Esophagus squamous epithelium (tissue), 5 donors: ENCODE measurements around the gene ITFG1. TPM values are rescaled to one million over a fixed set of nuclear protein-coding genes. Genes with fewer than 3 reads are reported as not detected.
"Not testable (repeated sequence)": the region's sequence is repeated elsewhere in the genome, so short reads cannot be mapped to it uniquely, and the experiment has no call there.

Experiments
- DNase-seq: peaks from one replicate; lab custom pipeline; 2025; lab: John Stamatoyannopoulos, UW
- H3K27ac ChIP-seq, 4 donors: fragments of 200-600 bp; sonication (generic); one replicate each; pipeline ENCODE4 v1.5.1; 2016 to 2019; ENCODE audit warnings: mild to moderate bottlenecking in 1 of 4
- H3K27me3 ChIP-seq, 4 donors: fragments of 200-600 bp; sonication (generic); 1 replicate in 3 of 4; 2 replicates in 1 of 4; pipeline versions ENCODE4 v1.5.1 to v1.6.0; 2017 to 2021; ENCODE audit warnings: antibody characterized with exemption in 1 of 4
- H3K36me3 ChIP-seq, 3 donors: fragments of 200-600 bp; sonication (generic); one replicate each; pipeline ENCODE4 v1.5.1; 2016 to 2019
- H3K4me1 ChIP-seq, 3 donors: fragments of 200-600 bp; sonication (generic); one replicate each; pipeline ENCODE4 v1.5.1; 2017 to 2019
- H3K4me3 ChIP-seq, 4 donors: fragments of 200-600 bp; sonication (generic); 1 replicate in 3 of 4; 2 replicates in 1 of 4; pipeline ENCODE4 v1.5.1; 2016 to 2019; ENCODE audit warnings: mild to moderate bottlenecking in 2 of 4, moderate library complexity in 1 of 4
- H3K9me3 ChIP-seq, 3 donors: fragments of 200-600 bp; sonication (generic); one replicate each; pipeline ENCODE4 v1.5.1; 2016 to 2019
- POLR2A ChIP-seq, 4 donors: fragments of 450-650 bp; IDR thresholded peaks; one replicate each; pipeline ENCODE4 v1.6.1; 2017; ENCODE audit warnings: antibody characterized with exemption in 4 of 4, mild to moderate bottlenecking in 4 of 4, moderate library complexity in 3 of 4
- WGBS, 2 donors: methylation state at CpG; one replicate each; pipeline ENCODE4 v1.1.5; 2018; 5-methylcytosine and 5-hydroxymethylcytosine counted together
- intact Hi-C: fragments of 100-400 bp; cut with DNase I; formaldehyde crosslinking; loops from one replicate; pipeline ENCODE4 v1.15.0; 2022
- total RNA-seq, 4 donors: library from RNA; depleted of rRNA; stranded (reverse); fragments of >200 nt; gene quantifications; one replicate each; pipeline ENCODE4 v1.1.0, GENCODE V29; 2016
- TF ChIP-seq, protein P1 (sequence below), 6 experiments: fragments of 450-650 bp in 4 of 6; fragments of 200-600 bp in 2 of 6; sonication (generic) in 2 of 6; IDR thresholded peaks; one replicate each; pipeline ENCODE4 v1.5.1; 2016 to 2019; ENCODE audit warnings: antibody characterized with exemption in 6 of 6, mild to moderate bottlenecking in 4 of 6, moderate library complexity in 4 of 6
- donor health status: DM: yes; HTN: yes; CAD: no.

ITFG1 gene
- total RNA-seq, 4 donors from 2014 or later = 16.1 to 31.9 (median 26.4) TPM

DNA sequence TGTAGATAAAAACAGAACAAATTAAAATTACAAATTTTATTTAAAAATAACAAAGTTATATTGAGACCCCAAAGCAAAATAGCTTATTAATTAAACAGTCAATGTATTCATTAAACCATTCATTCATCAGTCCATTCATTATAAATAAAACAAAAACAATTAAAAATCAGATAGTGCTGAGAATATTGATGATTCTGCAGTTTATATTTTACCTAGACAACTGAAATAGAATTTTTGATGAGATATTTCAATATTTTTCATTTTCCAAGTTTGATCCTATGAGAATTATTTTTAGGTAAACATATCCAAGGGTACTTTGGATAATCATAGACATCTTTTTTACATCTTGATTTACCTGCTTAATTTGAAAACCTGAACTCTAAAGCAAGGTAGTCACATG, 301.9 kb downstream of the ITFG1 start:
- no peak for DNase-seq
- TF ChIP-seq, protein P1, sequence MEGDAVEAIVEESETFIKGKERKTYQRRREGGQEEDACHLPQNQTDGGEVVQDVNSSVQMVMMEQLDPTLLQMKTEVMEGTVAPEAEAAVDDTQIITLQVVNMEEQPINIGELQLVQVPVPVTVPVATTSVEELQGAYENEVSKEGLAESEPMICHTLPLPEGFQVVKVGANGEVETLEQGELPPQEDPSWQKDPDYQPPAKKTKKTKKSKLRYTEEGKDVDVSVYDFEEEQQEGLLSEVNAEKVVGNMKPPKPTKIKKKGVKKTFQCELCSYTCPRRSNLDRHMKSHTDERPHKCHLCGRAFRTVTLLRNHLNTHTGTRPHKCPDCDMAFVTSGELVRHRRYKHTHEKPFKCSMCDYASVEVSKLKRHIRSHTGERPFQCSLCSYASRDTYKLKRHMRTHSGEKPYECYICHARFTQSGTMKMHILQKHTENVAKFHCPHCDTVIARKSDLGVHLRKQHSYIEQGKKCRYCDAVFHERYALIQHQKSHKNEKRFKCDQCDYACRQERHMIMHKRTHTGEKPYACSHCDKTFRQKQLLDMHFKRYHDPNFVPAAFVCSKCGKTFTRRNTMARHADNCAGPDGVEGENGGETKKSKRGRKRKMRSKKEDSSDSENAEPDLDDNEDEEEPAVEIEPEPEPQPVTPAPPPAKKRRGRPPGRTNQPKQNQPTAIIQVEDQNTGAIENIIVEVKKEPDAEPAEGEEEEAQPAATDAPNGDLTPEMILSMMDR (IDR thresholded peaks at IDR 0.05) = no peak
- no peak for TF ChIP-seq POLR2A (IDR thresholded peaks at IDR 0.05)
- H3K27me3 ChIP-seq = no peaks in the 10 kb centered on the region
- H3K4me1 ChIP-seq = no peaks in the 10 kb centered on the region
- H3K27ac ChIP-seq = no peak overlapping the region
- intact Hi-C loops = no loop called here
- no peak overlapping the region for H3K4me3 ChIP-seq
- no peaks in the 10 kb centered on the region for H3K9me3 ChIP-seq
- peaks cover 0 to 46% (median 0%) of the 10 kb centered on the region in 3 donors for H3K36me3 ChIP-seq

DNA sequence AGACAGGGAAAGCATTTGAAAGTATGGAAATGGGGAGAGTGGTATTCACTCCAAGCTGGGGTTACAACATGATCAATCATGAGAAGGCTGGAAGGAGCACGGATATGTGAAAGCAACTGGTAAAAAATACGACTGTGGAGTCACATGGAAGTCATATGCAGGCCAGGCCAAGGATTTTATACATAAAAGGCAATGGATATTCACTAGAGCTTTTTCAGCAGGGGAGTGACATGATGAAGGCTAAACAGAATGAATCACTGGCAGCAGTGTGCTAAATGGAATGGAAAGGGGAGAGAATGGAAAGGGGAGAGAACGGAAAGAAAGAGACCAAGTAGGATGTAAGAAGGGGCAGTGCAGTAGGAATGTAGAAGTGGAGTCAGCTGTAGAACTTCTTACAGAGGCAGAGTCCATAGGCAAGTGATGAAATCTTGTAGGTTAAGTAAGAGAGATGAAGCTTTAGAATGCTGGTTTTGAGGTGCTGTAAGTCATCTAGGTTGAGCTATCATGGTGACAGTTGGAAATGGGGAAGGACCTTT, 304.1 kb downstream of the ITFG1 start:
- intact Hi-C loops = no loop called here

GRCh38 chr16:47152501-47152900, 308.4 kb downstream of the ITFG1 start:
- WGBS, 2 donors = 90 to 94% methylated on average over 9 of the region's 9 CpGs
- peaks cover 0 to 44% (median 0%) of the 10 kb centered on the region in 3 donors for H3K36me3 ChIP-seq
- intact Hi-C loops, DNase-seq, H3K4me3 ChIP-seq, H3K27me3 ChIP-seq, H3K4me1 ChIP-seq, H3K27ac ChIP-seq: not testable (repeated sequence)
- peaks cover 0 to 16% (median 0%) of the 10 kb centered on the region in 3 donors for H3K9me3 ChIP-seq

More for the DNA sequence above, 304.1 kb downstream of the ITFG1 start:
- Histone ChIP-seq H3K27me3 (no peaks in the 10 kb centered on the region), H3K4me3 (no peak overlapping the region), H3K27ac (no peak overlapping the region), H3K4me1 (no peaks in the 10 kb centered on the region), H3K9me3 (peaks cover 0 to 16% (median 0%) of the 10 kb centered on the region in 3 donors), H3K36me3 (peaks cover 0 to 68% (median 0%) of the 10 kb centered on the region in 3 donors)
- DNase-seq = no peak
- TF ChIP-seq, protein P1 (IDR thresholded peaks at IDR 0.05) = no peak
- no peak for TF ChIP-seq POLR2A (IDR thresholded peaks at IDR 0.05)
- WGBS, 2 donors = 86 to 91% methylated on average over 3 of the region's 3 CpGs

GRCh38 chr16:47150067-47150466, 310.8 kb downstream of the ITFG1 start:
- H3K4me1 ChIP-seq = no peaks in the 10 kb centered on the region
- DNase-seq = no peak
- H3K27me3 ChIP-seq = peaks cover 0 to 13% (median 0%) of the 10 kb centered on the region in 4 donors
- no peak overlapping the region for H3K4me3 ChIP-seq
- no peak for TF ChIP-seq POLR2A (IDR thresholded peaks at IDR 0.05)
- TF ChIP-seq, protein P1 (IDR thresholded peaks at IDR 0.05) = no peak
- WGBS, 2 donors = 91 to 94% methylated on average over 2 of the region's 3 CpGs
- H3K36me3 ChIP-seq = peaks cover 0 to 27% (median 0%) of the 10 kb centered on the region in 3 donors
- H3K27ac ChIP-seq = no peak overlapping the region
- intact Hi-C loops = no loop called here
- peaks cover 0 to 16% (median 0%) of the 10 kb centered on the region in 3 donors for H3K9me3 ChIP-seq

GRCh38 chr16:47144559-47144877, 316.3 kb downstream of the ITFG1 start:
- H3K27me3 ChIP-seq = peaks cover 0 to 48% (median 0%) of the 10 kb centered on the region in 4 donors
- H3K4me3 ChIP-seq = peak overlapping the region; percentile 55 to 71 (median 58)
- H3K27ac ChIP-seq = peak overlapping the region in 1 of 4 donors; percentile 74
- intact Hi-C loops = loop anchor here (5.0 kb wide), 1 partner anchor 1018 kb away; no protein-coding TSS in a partner anchor
- no peaks in the 10 kb centered on the region for H3K36me3 ChIP-seq
- TF ChIP-seq POLR2A (IDR thresholded peaks at IDR 0.05) = no peak
- TF ChIP-seq, protein P1 (IDR thresholded peaks at IDR 0.05) = no peak
- DNase-seq = no peak
- 13 to 44% methylated on average over 4 to 10 of the region's 10 CpGs for WGBS, 2 donors
- H3K4me1 ChIP-seq = peaks cover 8 to 48% (median 21%) of the 10 kb centered on the region in 3 donors
- H3K9me3 ChIP-seq = no peaks in the 10 kb centered on the region
